NCI-H774 (cell line): ENCODE measurements around the gene TCP11L2.

Experiments
- DNase-seq: peaks from one replicate; lab custom pipeline; 2025; lab: John Stamatoyannopoulos, UW

TCP11L2 gene

GRCh38 chr12:106302401-106303201, at the start of gene TCP11L2:
Gene TCP11L2, plus strand, starts transcription at chr12:106302733. Its CDS starts 8,343 bp downstream, at chr12:106311076.
- peak; percentile 88 for DNase-seq

DNA sequence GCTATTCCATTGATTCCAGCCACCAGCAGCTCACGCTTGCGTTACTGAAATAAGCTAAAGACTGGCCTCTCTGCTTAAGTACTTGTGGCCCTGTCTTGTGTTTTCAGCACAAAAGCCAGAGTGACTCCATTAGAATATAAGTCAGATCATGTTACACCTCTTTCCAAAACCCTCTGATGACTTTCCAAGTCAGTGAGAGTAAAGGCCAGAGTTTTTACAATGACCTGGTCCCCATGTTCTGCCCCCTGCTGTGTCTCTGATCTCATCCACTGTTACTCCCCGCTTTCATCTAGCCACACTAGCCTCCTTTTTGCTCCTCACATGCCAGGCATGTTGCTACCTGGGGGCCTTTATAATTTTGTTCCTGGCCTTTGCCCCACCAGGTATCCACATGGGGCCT, 47.8 kb upstream of the TCP11L2 start:
- DNase-seq = no peak

- no peak for DNase-seq
These were observed 47.0 kb upstream of the TCP11L2 start for GRCh38 chr12:106255493-106255892.

GRCh38 chr12:106255952-106256351, 46.6 kb upstream of the TCP11L2 start:
- DNase-seq = no peak

DNA sequence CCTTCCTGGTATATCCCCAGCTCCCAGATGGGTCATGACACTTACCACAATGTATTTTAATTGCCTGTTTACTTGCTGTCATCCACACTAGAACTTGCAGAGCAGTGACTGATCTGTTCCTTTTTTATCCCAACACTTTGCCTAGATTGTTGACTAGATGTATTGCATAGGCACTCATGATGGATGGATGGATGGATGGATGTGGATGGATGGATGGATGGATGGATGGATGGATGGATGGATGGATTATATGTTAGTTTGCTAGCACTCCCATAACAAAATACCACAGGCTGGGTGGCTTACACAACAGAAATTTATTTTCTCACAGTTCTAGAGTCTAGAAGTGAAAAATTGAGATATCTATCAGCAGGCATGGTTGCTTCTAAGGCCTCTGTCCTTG, 46.0 kb upstream of the TCP11L2 start:
- no peak for DNase-seq

- DNase-seq = no peak
These were observed 44.3 kb upstream of the TCP11L2 start for GRCh38 chr12:106258226-106258625.

DNA sequence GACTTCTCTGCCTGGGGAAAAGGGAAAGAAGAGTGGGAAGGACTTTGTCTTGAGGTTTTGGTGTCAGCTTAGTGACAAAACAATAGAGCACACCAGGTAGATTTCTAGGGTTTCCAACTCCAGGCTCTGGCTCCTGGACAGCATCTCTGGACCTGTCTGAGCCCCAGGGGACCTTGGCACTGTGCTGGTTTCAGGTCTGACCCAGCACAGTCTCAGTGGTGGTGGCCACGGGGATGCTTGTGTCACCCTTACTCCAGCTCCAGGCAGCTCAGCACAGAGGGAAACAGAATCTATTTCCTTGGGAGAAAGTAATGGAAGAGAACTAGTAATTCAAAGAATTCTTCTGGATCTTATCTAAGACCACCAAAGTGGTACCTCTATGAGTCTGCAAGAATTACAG, 43.6 kb upstream of the TCP11L2 start:
- no peak for DNase-seq

DNA sequence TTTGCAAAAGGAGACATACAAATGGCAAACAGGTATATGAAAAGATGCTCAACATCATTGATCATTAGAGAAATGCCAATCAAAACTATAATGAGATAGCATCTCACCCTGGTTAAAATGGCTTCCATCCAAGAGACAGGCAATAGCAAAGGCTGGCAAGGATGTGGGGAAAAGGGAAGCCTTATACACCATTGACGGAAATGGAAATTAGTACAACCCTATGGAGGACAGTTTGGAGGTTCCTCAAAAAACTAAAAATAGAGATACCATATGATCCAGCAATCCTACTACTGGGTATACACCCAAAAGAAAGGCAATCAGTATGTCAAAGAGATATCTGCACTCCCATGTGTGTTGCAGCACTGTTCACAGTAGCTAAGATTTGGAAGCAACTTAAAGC, 37.4 kb upstream of the TCP11L2 start:
- no peak for DNase-seq

GRCh38 chr12:106267535-106267934, 35.0 kb upstream of the TCP11L2 start:
- DNase-seq = no peak

GRCh38 chr12:106269150-106269771, 33.3 kb upstream of the TCP11L2 start:
- DNase-seq = no peak

DNA sequence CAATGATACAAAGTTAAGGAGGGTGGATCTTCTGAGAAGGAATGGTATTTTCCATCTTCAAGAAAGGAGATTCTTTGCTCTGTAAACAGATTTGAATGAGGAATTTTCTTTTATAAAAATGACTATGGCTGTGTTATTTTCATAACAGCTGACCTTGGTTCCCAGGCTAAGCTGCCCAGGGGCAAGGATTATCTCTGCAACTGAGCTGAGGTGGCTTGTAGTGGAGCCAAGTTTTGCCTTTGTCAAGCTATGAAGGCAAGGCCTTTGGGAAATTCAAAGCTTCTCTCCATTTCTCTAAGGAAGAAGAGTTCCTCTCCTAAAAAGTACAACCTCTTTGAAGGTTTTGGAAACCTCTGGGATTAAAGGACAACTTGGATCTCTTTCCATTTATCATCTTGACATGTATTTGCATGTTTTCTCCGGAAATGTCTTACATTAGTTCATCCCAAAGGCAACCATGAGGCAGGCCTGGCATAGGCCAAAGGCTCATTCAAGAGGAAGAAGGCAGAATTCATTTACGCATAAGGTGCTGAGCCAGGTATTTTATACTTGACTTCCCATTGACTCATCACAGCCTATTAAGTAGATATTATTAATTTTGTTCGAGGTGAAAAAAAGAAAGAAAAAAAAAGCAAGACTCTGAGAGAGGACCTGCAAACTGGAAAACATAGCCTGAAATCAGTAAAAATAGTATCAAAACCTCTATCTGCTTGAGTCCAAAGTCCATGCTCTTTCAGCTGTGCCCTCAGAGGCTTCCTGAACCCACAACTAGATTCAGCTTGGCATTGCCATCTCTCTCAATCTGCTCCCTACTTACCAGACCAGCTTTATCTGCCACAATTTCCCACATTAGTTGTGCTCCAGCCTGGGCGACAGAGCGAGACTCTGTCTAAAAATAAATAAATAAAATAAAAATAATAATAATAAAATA, 30.7 kb upstream of the TCP11L2 start:
- DNase-seq = no peak

- DNase-seq = no peak
These were observed 29.0 kb upstream of the TCP11L2 start for GRCh38 chr12:106273491-106273890.

- no peak for DNase-seq
These were observed 28.5 kb upstream of the TCP11L2 start for GRCh38 chr12:106274012-106274411.

DNA sequence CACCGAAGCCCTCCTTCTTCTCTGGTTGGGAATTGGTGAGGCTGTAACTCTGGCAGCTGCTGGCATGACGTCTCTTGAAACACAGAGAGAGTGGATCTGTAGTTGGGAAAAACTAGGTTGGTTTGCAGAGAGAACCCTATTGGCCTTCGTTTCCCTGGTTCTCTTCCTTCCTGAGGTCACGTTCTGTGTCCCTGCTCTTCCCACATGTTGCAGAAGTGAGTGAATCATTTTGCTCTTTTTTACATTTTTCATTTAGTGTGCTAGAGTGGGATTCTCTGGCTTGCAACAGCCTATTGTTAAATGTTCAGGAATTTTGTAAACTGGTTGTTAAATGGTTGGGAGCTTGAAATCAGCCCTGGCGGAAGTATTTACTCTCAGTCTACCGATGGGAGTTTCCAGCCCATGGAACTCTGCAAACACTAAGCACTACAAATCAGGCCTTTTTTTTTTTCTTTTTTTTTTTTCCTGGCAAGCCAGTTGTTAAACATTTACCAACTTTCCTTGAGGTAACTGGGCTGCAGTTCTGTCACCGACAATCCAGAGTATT, 27.9 kb upstream of the TCP11L2 start:
- DNase-seq = no peak

GRCh38 chr12:106275458-106275857, 27.1 kb upstream of the TCP11L2 start:
- DNase-seq = no peak

GRCh38 chr12:106276032-106276740, 26.3 kb upstream of the TCP11L2 start:
- DNase-seq = no peak

DNA sequence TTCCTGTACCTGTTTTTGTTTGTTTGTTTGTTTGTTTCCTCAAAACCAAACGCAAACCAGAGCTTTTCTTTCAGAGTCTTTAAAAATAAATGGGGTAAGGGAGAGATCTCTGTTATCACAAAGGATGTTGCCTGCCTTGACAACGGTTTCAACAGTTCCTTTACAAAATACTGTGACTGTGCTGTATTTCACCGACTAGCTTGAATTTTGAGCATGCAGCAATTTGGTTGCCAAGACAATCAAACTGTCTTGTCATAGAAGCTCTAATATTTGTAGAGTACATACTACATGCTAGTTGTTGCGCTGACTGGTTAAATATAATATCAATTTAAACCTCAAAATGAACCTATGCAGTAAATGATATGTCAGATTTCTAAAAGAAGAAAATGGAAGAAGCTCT, 22.4 kb upstream of the TCP11L2 start:
- no peak for DNase-seq

DNA sequence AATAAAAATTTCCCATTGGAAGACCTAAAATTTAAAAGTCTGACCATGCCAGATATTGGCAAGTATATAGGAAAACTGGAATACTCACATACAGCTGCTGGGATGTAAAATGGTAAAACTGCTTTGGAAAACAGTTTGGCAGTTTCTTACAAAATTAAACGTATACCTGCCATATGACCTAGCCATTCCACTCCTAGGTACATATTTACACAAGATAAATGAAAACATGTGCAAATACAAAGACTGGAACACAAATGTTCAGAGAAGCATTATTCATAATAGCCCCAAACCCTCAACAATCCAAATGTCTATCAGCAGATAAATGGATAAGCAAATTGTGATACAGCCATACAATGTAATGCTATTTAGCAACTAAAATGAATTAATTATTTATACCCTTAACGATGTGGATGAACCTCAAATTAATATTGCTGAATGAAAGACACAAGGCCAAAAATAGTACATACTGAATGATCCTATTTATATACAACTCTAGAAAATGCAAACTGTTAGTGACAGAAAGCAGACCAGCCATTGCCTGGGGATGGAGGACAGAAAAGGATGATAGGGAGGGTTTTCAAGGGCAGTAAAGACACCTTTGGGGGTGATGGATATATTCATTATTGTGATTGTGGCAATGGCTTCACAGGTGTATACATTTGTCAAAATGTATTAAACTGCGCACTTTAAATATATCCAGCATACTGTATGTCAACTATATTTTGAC, 21.3 kb upstream of the TCP11L2 start:
- DNase-seq = no peak

- no peak for DNase-seq
These were observed 20.7 kb upstream of the TCP11L2 start for GRCh38 chr12:106281804-106282203.

DNA sequence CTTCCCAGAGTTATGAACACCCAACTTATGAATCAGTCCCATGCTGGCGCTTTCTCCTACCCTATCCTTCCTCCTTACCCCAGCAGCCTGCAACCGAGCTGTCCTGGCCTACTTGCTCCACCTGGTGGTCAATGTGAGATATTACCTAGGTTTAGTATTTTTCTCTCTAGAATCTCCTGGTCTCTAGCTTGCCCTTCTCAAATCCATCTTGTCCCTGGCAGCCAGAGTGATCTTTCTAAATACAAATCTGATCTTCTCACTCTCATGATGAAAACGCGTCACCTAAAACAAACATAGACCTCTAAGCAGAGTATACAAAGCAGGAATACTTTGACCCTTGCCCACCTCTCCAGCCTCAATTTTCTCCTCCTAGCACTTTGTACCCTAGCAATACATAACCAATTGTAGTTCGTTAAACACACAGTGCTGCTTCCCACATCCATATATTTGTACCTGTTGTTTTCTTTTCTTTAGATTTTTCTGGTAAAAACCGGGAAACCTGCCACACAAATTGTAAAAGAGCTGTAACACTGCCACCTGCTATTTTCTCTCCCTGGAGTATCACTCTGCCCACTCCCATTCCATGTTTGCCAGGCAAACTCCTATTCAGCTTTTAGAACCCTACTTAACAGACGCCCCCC, 20.0 kb upstream of the TCP11L2 start:
- DNase-seq = no peak
